Hindlimb muscle (tissue), 1 donor: ENCODE data around the gene COL26A1. TPM values are rescaled to one million over a fixed set of nuclear protein-coding genes. Genes with fewer than 3 reads are reported as not detected.
"Not testable (repeated sequence)": the region's sequence is repeated elsewhere in the genome, so short reads cannot be mapped to it uniquely, and the experiment has no call there.

Experiments
- DNase-seq: peaks from one replicate; pipeline ENCODE4 v3.0.0-alpha.2; 2013
- polyA plus RNA-seq: library from polyadenylated mRNA; unstranded; fragments of 120-200 nt; gene quantifications from one replicate; pipeline ENCODE4 v1.2.1, GENCODE V29; 2013; ENCODE audit not compliant: insufficient read length

Gene COL26A1
- polyA plus RNA-seq, 1 donor, result 2.4 TPM

- no peak for DNase-seq
Observed at GRCh38 chr7:101554584-101555268, 192.1 kb downstream of the COL26A1 start.

GRCh38 chr7:101555269-101555920 lies 192.7 kb downstream of the COL26A1 start:
- DNase-seq, result no peak

GRCh38 chr7:101555921-101556275 lies 193.2 kb downstream of the COL26A1 start:
- DNase-seq, result no peak

GRCh38 chr7:101556453-101556968 lies 193.8 kb downstream of the COL26A1 start:
- no peak for DNase-seq

- no peak for DNase-seq
Observed at GRCh38 chr7:101557421-101557820, 194.7 kb downstream of the COL26A1 start.

GRCh38 chr7:101557978-101558741 lies 195.5 kb downstream of the COL26A1 start:
- DNase-seq, result no peak

- no peak for DNase-seq
Observed at GRCh38 chr7:101558742-101559325, 196.2 kb downstream of the COL26A1 start.

- DNase-seq, result no peak
Observed at GRCh38 chr7:101559586-101559985, 196.9 kb downstream of the COL26A1 start.

- DNase-seq, result not testable (repeated sequence)
Observed at GRCh38 chr7:101560021-101560420, 197.3 kb downstream of the COL26A1 start.

- DNase-seq, result no peak
Observed at GRCh38 chr7:101560856-101561255, 198.2 kb downstream of the COL26A1 start.

- not testable (repeated sequence) for DNase-seq
Observed at GRCh38 chr7:101561293-101561692, 198.6 kb downstream of the COL26A1 start.

- no peak for DNase-seq
Observed at GRCh38 chr7:101562531-101563197, 200.0 kb downstream of the COL26A1 start.

GRCh38 chr7:101563198-101563901 lies 200.7 kb downstream of the COL26A1 start:
- no peak for DNase-seq

GRCh38 chr7:101563943-101564777 lies 201.5 kb downstream of the COL26A1 start:
- DNase-seq, result no peak

- DNase-seq, result no peak
Observed at GRCh38 chr7:101564778-101565211, 202.1 kb downstream of the COL26A1 start.

- no peak for DNase-seq
Observed at GRCh38 chr7:101565601-101566209, 203.0 kb downstream of the COL26A1 start.

- no peak for DNase-seq
Observed at GRCh38 chr7:101567230-101567629, 204.6 kb downstream of the COL26A1 start.

GRCh38 chr7:101572156-101572555 lies 209.5 kb downstream of the COL26A1 start:
- no peak for DNase-seq

GRCh38 chr7:101575168-101575567 lies 212.5 kb downstream of the COL26A1 start:
- DNase-seq, result no peak

- DNase-seq, result no peak
Observed at GRCh38 chr7:101575721-101576120, 213.0 kb downstream of the COL26A1 start.
